Stimulated activated CD4-positive, alpha-beta T cell treated with anti-CD3 and anti-CD28 coated beads, Interleukin-2, amount 100 ng/mL, for 48 hours (primary cell): ENCODE data around the gene SNX12.
"Not testable (repeated sequence)": the region's sequence is repeated elsewhere in the genome, so short reads cannot be mapped to it uniquely, and the experiment has no call there.

Source experiments
- DNase-seq, 2 donors: peaks; one replicate each; pipeline ENCODE4 v3.0.0-alpha.2; 2020

Gene SNX12

DNA sequence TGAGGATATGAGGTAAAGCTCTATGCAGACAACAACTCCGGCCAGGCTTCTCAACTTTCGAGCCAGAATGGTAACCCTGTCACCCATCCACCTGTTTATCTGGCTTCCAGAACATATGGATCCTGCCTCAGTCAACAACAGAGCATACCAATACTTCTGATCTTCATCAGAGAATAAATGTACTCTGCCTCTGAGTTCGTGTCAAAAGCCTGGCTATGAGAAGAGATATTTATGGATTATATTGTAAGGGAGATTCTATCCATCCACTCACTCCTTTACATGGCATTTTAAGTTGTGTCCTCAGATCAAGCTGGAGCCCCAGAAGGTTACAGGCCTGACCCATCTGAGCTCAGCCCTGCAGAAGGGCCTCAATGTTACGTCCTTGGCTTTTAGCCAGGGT is 17.8 kb upstream of the SNX12 start:
- no peak for DNase-seq

DNA sequence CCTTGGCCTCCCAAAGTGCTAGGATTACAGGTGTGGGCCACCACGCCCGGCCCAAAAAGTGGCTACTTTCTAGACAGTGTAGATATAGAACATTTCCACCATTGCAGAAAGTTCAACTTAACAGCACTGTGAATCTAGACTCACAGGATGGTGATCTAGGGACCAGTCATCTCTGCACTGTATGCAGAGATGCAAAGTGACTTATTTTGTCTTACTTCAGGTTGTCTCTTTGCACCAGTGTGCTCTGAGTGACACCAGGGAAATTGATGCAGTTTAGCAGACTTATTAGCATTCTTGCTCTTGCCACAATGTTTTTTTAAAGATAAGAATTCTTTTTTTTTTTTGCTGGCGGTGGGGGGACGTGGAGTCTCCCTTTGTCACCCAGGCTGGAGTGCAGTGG is 14.7 kb upstream of the SNX12 start:
- DNase-seq: no peak

DNA sequence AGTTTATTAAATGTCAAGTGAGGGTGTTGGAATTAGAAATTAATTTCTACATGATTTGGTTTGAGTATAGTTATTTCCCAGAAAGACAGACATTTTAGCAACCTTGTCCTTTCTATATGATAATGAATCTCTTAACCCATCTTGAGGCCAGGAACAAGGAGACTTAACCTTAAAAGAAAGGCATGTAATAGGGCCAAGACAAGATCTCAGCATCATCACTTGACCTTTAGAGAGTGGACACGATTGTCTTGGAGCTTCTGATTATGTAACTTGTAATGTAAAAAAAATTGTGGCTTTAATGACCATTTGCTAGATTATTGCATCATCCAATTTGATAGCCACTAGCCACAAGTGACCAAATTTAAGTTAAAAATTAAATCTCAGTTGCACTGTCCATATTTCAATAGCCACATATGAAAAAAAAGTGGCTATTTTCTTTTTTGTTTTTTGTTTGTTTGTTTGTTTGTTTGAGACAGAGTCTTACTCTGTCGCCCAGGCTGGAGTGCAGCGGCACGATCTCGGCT is 14.1 kb upstream of the SNX12 start:
- no peak for DNase-seq

DNA sequence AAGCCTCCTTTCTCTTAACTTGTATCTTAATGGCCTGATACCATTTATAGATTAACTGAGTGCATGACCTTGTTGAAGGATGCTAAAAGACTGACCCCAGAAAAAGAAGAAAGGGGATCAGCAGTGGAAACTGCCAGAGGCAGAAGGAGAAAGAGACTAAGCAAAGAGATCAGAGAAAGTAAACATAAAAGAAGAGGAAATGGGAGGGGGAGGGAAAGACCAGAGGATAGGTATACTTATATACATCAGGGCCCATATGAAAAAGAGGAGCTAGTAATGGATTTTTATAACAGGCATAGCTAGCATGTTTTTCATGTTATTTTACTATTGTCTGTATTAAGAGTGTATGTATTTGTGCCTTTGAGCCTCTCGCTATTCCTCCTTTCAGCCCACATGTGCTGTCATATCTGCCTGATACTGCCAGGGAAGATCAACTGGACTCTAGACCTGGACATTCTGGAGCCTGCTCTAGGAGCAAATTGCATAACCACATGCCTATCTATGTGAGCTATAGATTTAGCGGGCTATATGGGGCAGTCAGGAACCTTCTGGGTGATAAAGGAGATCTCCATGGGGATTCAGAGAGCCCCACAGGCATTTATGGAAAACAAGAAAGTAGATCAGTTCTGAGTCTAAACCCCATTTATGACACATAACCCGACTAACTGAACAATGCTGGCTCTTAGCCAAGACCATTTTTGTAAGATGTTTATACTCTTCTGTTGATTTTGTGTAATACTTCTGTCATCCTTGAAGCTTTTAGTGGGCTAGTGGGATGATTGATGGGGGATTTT is 13.4 kb upstream of the SNX12 start:
- no peak for DNase-seq

DNA sequence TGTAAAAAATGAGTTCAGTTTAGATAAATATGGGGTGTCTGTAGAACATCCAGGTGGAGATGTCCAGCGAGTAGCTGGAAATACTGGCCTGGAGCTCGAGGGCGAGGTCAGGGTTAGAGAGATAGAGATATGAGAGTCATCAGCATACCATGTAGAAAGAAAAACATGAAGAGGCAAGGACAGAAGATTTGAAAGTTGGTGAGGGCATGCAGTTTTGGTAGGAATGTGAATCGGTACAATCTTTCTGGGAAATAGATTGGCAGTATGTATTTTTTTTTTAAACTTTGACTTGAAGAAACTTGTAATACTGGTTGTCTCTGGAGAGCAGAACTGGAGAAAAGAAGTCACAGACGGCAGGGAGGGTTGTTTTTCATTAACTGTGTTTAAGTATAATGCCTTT is 2.4 kb upstream of the SNX12 start:
- no peak for DNase-seq

DNA sequence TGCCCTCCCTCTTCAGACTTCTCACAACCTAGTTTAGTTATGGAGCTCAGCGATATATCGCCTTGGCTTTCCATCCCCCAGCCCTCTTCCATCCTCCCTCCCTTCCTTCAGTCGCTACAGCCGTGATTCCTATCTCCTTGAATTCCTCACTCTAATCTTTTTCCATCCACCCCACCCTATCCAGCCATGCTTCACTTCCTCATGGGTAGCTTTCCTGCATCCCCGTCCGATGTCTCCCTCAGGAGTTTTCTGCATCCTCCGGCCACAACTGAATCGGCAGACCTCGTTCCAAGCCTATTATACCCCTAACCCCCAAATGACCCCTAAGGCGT is 456 bp downstream of the SNX12 start:
- no peak for DNase-seq

DNA sequence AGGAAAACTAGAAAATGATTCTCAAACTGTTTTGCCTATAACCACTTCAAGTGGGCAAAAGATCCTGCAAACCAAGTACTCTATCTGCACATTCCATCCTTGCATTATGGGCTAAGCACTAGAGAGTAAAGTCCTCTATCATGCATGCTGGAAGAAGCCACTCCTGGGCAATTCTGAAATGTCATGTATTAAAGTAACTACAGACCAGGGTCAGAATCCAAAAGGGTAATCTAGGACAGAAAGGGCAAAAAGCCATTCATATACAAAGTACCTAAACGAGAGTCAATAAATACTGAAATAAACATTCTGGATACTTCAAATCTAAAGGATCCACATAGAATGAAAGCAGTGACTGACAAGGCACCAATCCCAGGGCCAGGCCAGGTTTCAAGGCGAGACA is 1.0 kb downstream of the SNX12 start:
- DNase-seq: no peak

DNA sequence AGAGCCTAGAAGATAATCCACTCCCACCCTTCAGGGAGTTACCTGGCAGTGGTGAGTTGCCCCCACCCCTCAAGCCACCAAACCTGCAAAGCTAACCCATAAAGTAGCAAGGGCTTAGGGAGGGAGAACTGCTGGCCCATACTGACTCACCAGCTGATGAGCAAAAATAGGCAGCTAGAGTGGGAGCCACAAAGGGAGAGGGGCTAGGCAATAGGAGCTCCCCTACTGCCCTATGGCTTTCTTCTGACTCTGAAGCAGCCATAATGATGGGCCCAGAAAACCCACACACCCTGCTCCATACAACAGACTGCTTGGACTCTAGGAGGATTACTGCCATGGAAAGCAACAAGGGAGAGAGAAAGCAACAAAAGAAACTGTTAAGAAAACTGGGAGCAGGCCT is 8.0 kb downstream of the SNX12 start:
- no peak for DNase-seq

DNA sequence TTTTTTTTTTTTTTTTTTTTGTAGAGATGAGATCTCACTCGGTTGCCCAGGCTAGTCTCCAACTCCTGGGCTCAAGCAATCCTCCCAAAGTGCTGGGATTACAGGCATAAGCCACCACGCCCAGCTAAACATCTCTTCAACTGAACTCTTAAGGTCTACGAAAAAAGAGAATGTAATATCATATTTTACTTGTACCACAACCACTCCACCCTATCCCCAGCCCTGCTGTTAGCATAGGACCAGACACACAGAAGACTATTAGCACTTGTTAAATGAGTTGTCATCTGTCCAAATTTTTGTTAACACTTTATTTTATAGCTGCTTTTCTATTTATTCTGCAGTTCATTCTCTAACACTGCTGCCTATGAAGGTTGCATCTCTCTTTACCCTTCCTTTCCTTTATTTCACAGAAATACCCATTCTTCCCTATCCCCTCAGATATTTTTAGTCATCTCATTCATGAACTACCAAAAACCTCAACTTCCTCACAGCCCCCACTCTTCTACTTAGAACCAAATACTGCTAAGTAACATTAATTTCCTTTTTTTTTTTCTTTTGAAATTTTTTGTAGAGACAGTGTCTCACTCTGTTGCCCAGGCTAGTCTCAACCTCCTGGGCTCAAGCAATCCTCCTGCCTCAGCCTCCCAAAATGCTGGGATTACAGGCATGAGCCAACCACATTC is 10.1 kb downstream of the SNX12 start:
- no peak for DNase-seq

DNA sequence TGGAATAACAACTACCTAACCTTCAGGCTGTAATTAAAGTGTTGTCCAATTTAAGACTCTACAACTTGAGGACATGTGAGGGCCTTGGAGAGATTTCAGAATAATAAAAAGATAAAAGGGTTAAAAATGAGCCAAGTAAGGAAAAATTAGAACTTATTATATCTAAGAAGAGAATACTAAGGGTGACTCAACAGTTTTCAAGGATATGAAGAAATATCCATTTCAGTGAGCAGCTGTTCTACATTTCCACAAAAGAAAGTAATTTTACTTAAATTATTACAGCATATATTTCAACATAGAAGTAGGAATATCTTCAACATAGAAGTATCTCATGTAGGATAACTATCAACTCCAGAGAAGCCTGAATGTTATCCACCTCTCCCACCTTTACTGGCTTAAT is 11.3 kb downstream of the SNX12 start:
- DNase-seq: no peak

DNA sequence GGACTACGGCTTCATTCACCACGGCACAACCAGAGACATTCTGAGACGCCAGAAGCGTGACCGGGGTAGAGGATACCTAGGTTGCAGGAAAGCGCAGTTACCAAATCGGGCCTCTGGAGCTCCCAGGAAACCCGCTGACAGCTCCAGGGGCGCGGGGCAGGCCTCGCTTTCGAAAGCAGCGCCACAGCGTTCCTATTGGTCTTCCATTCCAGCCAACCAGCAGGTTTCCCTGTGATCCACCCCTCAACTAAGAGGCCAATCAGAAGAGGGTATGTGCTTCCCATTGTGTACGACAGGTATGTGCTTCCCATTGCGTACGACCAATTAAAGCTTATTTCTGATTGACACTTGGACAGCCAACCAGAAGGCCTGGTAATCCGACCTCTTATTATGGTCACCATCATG is 14.9 kb downstream of the SNX12 start:
- DNase-seq: no peak

DNA sequence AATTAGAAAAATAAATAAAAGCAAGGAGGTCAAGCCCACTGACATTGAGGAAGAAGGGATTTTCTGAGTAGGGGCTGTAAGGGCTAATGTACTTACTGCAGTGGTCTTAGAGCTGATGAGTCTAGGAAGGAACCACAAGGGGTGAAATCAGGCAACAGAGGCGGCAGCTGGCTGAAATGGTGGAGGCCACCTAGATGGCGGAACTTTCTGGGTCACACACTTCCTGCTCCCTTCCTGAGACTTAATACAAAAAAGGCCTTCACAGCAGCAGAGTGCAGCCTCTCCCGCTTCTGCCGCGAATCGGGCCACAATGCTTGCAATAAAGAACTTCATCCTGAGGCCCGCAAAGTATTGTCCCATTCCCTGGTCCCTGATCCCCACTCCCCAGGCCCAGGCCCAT is 15.4 kb downstream of the SNX12 start:
- DNase-seq: no peak

DNA sequence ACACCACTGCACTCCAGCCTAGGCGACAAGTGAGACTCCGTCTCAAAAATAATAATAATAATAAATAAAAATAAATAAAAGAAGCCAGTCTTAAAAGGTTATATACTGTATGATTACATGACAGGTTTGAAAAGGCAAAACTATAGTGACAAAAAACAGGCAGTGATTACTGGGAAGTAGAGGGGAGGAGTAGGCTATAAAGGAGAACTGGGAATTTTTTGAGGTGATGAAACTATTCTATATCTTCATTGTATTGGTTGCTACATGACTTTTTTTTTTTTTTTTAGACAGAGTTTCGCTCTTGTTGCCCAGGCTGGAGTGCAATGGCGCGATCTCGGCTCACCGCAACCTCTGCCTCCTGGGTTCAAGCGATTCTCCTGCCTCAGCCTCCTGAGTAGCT is 20.2 kb downstream of the SNX12 start:
- not testable (repeated sequence) for DNase-seq

DNA sequence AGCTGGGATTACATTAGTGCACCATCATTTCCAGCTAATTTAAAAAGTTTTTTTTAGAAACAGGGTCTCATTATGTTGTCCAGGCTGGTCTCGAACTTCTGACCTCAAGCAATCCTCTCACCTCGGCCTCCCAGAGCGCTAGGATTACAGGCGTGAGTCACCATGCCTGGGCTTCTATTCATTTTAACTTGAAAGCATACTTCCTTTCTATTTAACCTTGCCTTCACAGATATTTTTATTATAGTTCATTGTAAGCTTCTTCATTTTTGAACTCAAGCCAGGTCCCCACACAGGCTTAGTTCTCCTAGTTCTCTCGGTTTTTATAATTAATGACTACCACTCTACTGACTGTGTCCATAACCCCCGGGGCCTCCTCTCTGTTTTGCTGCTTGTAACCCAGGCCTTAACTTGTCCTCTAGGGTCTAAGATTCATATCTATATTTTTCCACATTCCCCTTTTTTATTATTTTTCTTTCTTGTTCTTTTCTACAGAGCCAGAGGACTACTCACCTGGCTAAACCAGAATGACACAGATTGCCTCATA is 50.7 kb downstream of the SNX12 start:
- DNase-seq: no peak
